DND-41 (cell line): ENCODE data around the gene YTHDF2.
"Not testable (repeated sequence)": the region's sequence is repeated elsewhere in the genome, so short reads cannot be mapped to it uniquely, and the experiment has no call there.

Source experiments
- ATAC-seq: fragments of 200-7000 bp; cut with Tn5 transposase; 3 replicates; pipeline ENCODE4 v1.9.1; 2021; ENCODE audit warnings: low read depth; ENCODE audit not compliant: insufficient read depth
- DNase-seq: peaks from one replicate; pipeline ENCODE4 v3.0.0-alpha.2; 2020
- H2AFZ ChIP-seq: 2 replicates; pipeline ENCODE4 v1.6.0; 2012; ENCODE audit warnings: low read depth, low read length
- H3K27ac ChIP-seq: 2 replicates; pipeline ENCODE4 v1.5.1; 2012; ENCODE audit warnings: low read length, inconsistent platforms
- H3K27me3 ChIP-seq: fragments of 200-600 bp; sonication (generic); 2 replicates; pipeline ENCODE4 v1.6.0; 2012; ENCODE audit warnings: low read length, mild to moderate bottlenecking, inconsistent platforms; ENCODE audit not compliant: insufficient read depth, poor library complexity
- H3K36me3 ChIP-seq: 2 replicates; pipeline ENCODE4 v1.5.1; 2012; ENCODE audit warnings: low read length, inconsistent platforms; ENCODE audit not compliant: insufficient read depth
- H3K4me1 ChIP-seq: 2 replicates; pipeline ENCODE4 v1.5.1; 2012; ENCODE audit warnings: mild to moderate bottlenecking, low read length; ENCODE audit not compliant: insufficient read depth
- H3K4me2 ChIP-seq: 2 replicates; pipeline ENCODE4 v1.6.0; 2012; ENCODE audit warnings: mild to moderate bottlenecking, moderate library complexity, low read length, inconsistent platforms; ENCODE audit not compliant: insufficient read depth
- H3K4me3 ChIP-seq, 2 experiments: fragments of 200-600 bp in 1 of 2; shearing (Covaris generic) in 1 of 2; 2 replicates each; pipeline ENCODE4 v1.5.1; 2012 to 2016; ENCODE audit warnings: inconsistent platforms in 2 of 2, low read length in 2 of 2, mild to moderate bottlenecking in 2 of 2, low read depth in 1 of 2, moderate library complexity in 1 of 2
- H3K79me2 ChIP-seq: 2 replicates; pipeline ENCODE4 v1.6.0; 2012; ENCODE audit warnings: low read length, inconsistent platforms; ENCODE audit not compliant: insufficient read depth
- H3K9ac ChIP-seq: 2 replicates; pipeline ENCODE4 v1.6.0; 2012; ENCODE audit warnings: low read depth, mild to moderate bottlenecking, inconsistent platforms, low read length, moderate library complexity
- H3K9me3 ChIP-seq: 2 replicates; pipeline ENCODE4 v1.5.1; 2012; ENCODE audit warnings: low read length, moderate library complexity, mild to moderate bottlenecking, inconsistent platforms; ENCODE audit not compliant: insufficient read depth, severe bottlenecking
- H4K20me1 ChIP-seq: 2 replicates; pipeline ENCODE4 v1.6.0; 2012; ENCODE audit warnings: low read length; ENCODE audit not compliant: insufficient read depth
- EZH2 ChIP-seq: IDR thresholded peaks from 3 replicates; pipeline ENCODE4 v1.6.1; 2012; ENCODE audit warnings: borderline replicate concordance, low read depth, mild to moderate bottlenecking, moderate library complexity, low read length, inconsistent platforms; ENCODE audit not compliant: severe bottlenecking
- TF ChIP-seq, protein P1 (sequence below): IDR thresholded peaks from 2 replicates; pipeline ENCODE4 v1.5.1; 2012; ENCODE audit warnings: borderline replicate concordance, low read length, moderate library complexity, mild to moderate bottlenecking; ENCODE audit not compliant: poor library complexity, severe bottlenecking; ENCODE audit errors: extremely low read depth

Gene YTHDF2

DNA sequence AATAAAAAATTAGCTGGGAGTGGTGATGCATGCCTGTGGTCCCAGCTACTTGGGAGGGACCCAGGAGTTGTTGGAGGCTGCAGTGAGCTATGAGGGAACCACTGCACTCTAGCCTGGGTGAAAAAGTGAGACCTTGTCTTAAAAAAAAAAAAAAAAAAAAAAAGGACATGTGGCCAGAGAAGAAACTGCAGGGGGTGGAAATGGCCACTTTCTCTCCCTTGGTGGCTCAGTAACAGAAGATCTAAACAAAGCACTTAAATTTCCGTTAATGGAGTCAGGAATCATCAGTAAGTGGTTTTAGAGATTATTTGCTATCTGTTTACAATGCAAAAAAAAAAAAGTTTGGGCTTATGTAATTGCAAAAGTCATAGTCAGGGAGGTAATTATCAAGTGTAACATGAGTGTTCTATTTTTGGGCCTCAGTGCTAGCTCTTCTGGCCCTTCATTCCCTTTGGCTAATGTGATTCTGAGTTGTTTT, 55.9 kb downstream of the YTHDF2 start:
- TF ChIP-seq, protein P1, sequence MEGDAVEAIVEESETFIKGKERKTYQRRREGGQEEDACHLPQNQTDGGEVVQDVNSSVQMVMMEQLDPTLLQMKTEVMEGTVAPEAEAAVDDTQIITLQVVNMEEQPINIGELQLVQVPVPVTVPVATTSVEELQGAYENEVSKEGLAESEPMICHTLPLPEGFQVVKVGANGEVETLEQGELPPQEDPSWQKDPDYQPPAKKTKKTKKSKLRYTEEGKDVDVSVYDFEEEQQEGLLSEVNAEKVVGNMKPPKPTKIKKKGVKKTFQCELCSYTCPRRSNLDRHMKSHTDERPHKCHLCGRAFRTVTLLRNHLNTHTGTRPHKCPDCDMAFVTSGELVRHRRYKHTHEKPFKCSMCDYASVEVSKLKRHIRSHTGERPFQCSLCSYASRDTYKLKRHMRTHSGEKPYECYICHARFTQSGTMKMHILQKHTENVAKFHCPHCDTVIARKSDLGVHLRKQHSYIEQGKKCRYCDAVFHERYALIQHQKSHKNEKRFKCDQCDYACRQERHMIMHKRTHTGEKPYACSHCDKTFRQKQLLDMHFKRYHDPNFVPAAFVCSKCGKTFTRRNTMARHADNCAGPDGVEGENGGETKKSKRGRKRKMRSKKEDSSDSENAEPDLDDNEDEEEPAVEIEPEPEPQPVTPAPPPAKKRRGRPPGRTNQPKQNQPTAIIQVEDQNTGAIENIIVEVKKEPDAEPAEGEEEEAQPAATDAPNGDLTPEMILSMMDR, result no peak
- TF ChIP-seq EZH2, result no peak
- Histone ChIP-seq H3K79me2 (no peaks in the 10 kb centered on the region), H3K9ac (no peak overlapping the region), H3K4me2 (no peak overlapping the region), H3K4me1 (no peaks in the 10 kb centered on the region), H2AFZ (no peak overlapping the region), H3K36me3 (no peaks in the 10 kb centered on the region), H3K27ac (no peak overlapping the region), H3K4me3 (no peak overlapping the region), H3K9me3 (no peaks in the 10 kb centered on the region), H4K20me1 (no peaks in the 10 kb centered on the region), H3K27me3 (peaks cover 3% of the 10 kb centered on the region)
- ATAC-seq (no peak), DNase-seq (no peak)

DNA sequence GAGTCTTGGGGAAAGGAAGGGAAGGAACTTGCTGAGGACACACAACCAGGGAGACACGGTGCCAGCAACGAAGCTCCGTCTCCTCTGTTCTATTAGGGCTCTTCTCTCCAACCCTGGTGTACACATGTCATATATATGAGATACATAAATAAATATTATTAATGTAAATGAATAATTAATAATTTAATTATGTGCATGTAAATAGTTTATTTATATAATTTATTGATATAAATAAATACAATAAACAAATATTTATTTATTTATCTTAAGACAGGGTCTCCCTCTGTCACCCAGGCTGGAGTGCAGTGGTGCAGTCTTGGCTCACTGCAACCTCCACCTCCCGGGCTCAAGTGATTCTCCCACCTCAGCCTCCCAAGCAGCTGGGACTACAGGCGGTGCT, 57.8 kb downstream of the YTHDF2 start:
- not testable (repeated sequence) for H3K79me2 ChIP-seq

DNA sequence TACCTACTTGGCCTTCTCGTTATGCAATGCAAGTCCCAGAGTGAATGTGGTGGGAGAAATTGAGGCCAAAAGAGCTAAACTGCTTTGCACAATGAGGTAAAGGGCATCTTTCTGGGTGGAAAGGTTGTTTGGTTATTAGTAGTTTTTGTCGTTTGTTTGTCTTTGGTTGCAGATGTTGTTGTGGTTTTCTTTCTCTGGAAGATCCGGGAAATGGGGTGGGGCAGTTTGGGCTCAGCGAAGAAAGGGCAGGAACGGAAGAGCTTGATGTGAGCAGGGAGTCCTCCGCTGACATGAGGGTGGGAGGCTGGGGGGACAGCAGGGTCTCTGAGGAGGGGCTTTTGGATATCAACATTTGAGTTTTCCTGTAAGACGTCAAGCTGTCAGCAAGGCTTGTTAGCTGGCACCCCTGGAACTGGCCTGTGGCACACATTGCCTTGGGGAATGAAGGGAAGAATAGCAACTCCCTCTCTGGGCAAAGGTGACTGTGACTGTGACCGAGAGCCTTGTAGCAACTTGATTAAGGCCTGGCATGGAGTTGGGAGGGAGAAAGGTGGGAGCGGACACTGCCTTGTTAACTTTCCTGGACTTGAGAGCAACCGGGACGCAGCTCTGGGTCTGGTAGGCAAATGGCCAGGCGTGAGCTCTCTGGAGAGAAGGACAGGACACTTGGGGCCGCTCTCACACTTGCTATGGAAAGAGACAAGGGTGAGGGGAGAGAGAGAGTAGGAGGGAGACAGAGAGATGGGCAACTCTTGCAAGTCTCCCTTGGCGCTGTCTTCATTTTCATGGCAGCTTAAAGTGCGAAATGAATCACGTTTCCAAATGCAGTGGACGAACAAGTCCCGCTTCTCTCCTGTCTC, 59.8 kb downstream of the YTHDF2 start:
- H4K20me1 ChIP-seq, result no peaks in the 10 kb centered on the region
- H3K27ac ChIP-seq, result no peak overlapping the region
- H3K9me3 ChIP-seq, result no peaks in the 10 kb centered on the region
- DNase-seq (no peak), ATAC-seq (no peak)
- peaks cover 3% of the 10 kb centered on the region for H3K27me3 ChIP-seq
- H3K4me3 ChIP-seq, result no peak overlapping the region
- no peaks in the 10 kb centered on the region for H3K36me3 ChIP-seq
- no peak overlapping the region for H2AFZ ChIP-seq
- H3K4me1 ChIP-seq, result no peaks in the 10 kb centered on the region
- no peak overlapping the region for H3K9ac ChIP-seq
- no peaks in the 10 kb centered on the region for H3K79me2 ChIP-seq
- no peak overlapping the region for H3K4me2 ChIP-seq
- TF ChIP-seq, protein P1, result no peak
- TF ChIP-seq EZH2, result no peak

More for the DNA sequence above, 57.8 kb downstream of the YTHDF2 start:
- H3K27me3 ChIP-seq, H3K27ac ChIP-seq, DNase-seq, H3K36me3 ChIP-seq, ATAC-seq, H4K20me1 ChIP-seq, H3K4me1 ChIP-seq, H3K4me3 ChIP-seq, H2AFZ ChIP-seq, H3K9ac ChIP-seq, H3K9me3 ChIP-seq, H3K4me2 ChIP-seq: not testable (repeated sequence)

DNA sequence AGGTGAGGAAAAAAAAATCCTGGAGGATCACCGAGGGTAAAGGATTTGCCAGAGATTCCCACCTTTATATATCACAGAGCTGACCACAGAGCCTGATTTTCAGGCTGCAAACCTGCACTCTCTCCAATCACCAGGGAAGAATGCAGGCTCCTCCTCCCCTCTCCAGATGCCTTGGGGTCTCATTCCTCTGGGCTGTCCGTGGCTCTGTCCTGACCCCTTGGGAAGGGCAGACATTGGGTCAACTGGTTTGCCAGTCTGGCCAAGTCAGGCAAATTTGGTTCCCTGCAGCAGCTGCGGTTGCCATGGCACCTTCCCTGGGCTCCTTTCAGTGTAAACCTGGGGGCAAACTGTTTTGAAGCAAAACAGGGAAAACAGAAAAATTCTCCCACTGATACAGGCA, 63.6 kb downstream of the YTHDF2 start:
- H3K9ac ChIP-seq, result no peak overlapping the region
- no peak overlapping the region for H3K27ac ChIP-seq
- DNase-seq (no peak), ATAC-seq (no peak)
- H3K79me2 ChIP-seq, result no peaks in the 10 kb centered on the region
- no peaks in the 10 kb centered on the region for H3K9me3 ChIP-seq
- H4K20me1 ChIP-seq, result no peaks in the 10 kb centered on the region
- no peak overlapping the region for H3K4me2 ChIP-seq
- H3K4me1 ChIP-seq, result no peaks in the 10 kb centered on the region
- no peak overlapping the region for H3K4me3 ChIP-seq
- no peak overlapping the region for H2AFZ ChIP-seq
- peaks cover 3% of the 10 kb centered on the region for H3K27me3 ChIP-seq
- H3K36me3 ChIP-seq, result no peaks in the 10 kb centered on the region
- no peak for TF ChIP-seq EZH2
- TF ChIP-seq, protein P1, result no peak
